Measurements from ENCODE around the gene TBC1D2B. TPM values are rescaled to one million over a fixed set of nuclear protein-coding genes. Genes with fewer than 3 reads are reported as not detected.

TBC1D2B gene
- polyA plus RNA-seq, 1 donor from 2014 or later, result 9.4 TPM

- no peak overlapping the region for H2AFZ ChIP-seq (ENCODE audit: low read depth, low read length)
- no peaks in the 10 kb centered on the region for H3K27me3 ChIP-seq (ENCODE audit: insufficient read depth, low read depth, low read length)
- H3K36me3 ChIP-seq (ENCODE audit: insufficient read depth, low read length), result no peaks in the 10 kb centered on the region
- TF ChIP-seq SMC3 (conservative IDR thresholded peaks at IDR 0.05; ENCODE audit: poor library complexity) (no peak), EZH2 (IDR thresholded peaks at IDR 0.05; ENCODE audit: borderline replicate concordance, insufficient read depth, low read length, poor library complexity, severe bottlenecking) (no peak), RAD21 (conservative IDR thresholded peaks at IDR 0.05) (no peak), EP300 (conservative IDR thresholded peaks at IDR 0.05; ENCODE audit: poor library complexity, severe bottlenecking) (no peak), REST (IDR thresholded peaks at IDR 0.05; ENCODE audit: borderline replicate concordance) (no peak), POLR2AphosphoS5 (IDR thresholded peaks at IDR 0.05) (no peak), TAF1 (IDR thresholded peaks at IDR 0.05; ENCODE audit: low read depth) (no peak), CTCF (IDR thresholded peaks at IDR 0.05; ENCODE audit: poor library complexity, severe bottlenecking) (no peak), MXI1 (conservative IDR thresholded peaks at IDR 0.05; ENCODE audit: poor library complexity, severe bottlenecking) (no peak)
- no peak overlapping the region for H3K27ac ChIP-seq (ENCODE audit: low read length)
- H3K4me2 ChIP-seq (ENCODE audit: low read length), result no peak overlapping the region
- no peaks in the 10 kb centered on the region for H3K9me3 ChIP-seq (ENCODE audit: low read length)
- H4K20me1 ChIP-seq (ENCODE audit: insufficient read depth), result no peaks in the 10 kb centered on the region
- no peaks in the 10 kb centered on the region for H3F3A ChIP-seq (ENCODE audit: insufficient read depth, low read length, poor library complexity, severe bottlenecking)
- no peak overlapping the region for H3K9ac ChIP-seq (ENCODE audit: low read length)
- no peaks in the 10 kb centered on the region for H3K9me2 ChIP-seq (ENCODE audit: insufficient read depth, low read length)
- no peak overlapping the region for H3K4me3 ChIP-seq (ENCODE audit: low read length)
- no peaks in the 10 kb centered on the region for H3K79me2 ChIP-seq (replicated peaks; ENCODE audit: insufficient read depth, low read length)
Observed at GRCh38 chr15:78088773-78089080, 11.2 kb upstream of the TBC1D2B start.

- TF ChIP-seq POLR2AphosphoS5 (IDR thresholded peaks at IDR 0.05) (no peak), RAD21 (conservative IDR thresholded peaks at IDR 0.05) (no peak), REST (IDR thresholded peaks at IDR 0.05; ENCODE audit: borderline replicate concordance) (no peak), CTCF (IDR thresholded peaks at IDR 0.05; ENCODE audit: poor library complexity, severe bottlenecking) (no peak), TAF1 (IDR thresholded peaks at IDR 0.05; ENCODE audit: low read depth) (no peak), MXI1 (conservative IDR thresholded peaks at IDR 0.05; ENCODE audit: poor library complexity, severe bottlenecking) (no peak), EP300 (conservative IDR thresholded peaks at IDR 0.05; ENCODE audit: poor library complexity, severe bottlenecking) (no peak), EZH2 (IDR thresholded peaks at IDR 0.05; ENCODE audit: borderline replicate concordance, insufficient read depth, low read length, poor library complexity, severe bottlenecking) (no peak), SMC3 (conservative IDR thresholded peaks at IDR 0.05; ENCODE audit: poor library complexity) (no peak)
- H4K20me1 ChIP-seq (ENCODE audit: insufficient read depth), result no peaks in the 10 kb centered on the region
- H3K79me2 ChIP-seq (replicated peaks; ENCODE audit: insufficient read depth, low read length), result no peaks in the 10 kb centered on the region
- no peaks in the 10 kb centered on the region for H3K9me2 ChIP-seq (ENCODE audit: insufficient read depth, low read length)
- H3K27me3 ChIP-seq (ENCODE audit: insufficient read depth, low read depth, low read length), result no peaks in the 10 kb centered on the region
- H3K4me3 ChIP-seq (ENCODE audit: low read length), result no peak overlapping the region
- no peak overlapping the region for H3K9ac ChIP-seq (ENCODE audit: low read length)
- no peak overlapping the region for H2AFZ ChIP-seq (ENCODE audit: low read depth, low read length)
- no peaks in the 10 kb centered on the region for H3K9me3 ChIP-seq (ENCODE audit: low read length)
- no peaks in the 10 kb centered on the region for H3F3A ChIP-seq (ENCODE audit: insufficient read depth, low read length, poor library complexity, severe bottlenecking)
- H3K36me3 ChIP-seq (ENCODE audit: insufficient read depth, low read length), result no peaks in the 10 kb centered on the region
- H3K27ac ChIP-seq (ENCODE audit: low read length), result no peak overlapping the region
- H3K4me2 ChIP-seq (ENCODE audit: low read length), result no peak overlapping the region
Observed at GRCh38 chr15:78087951-78088772, 10.7 kb upstream of the TBC1D2B start.

Data from neural cell (in vitro differentiated cells).